Esophagus muscularis mucosa (tissue), 3 donors: ENCODE results near the gene TMEM120A.

Experiments
- POLR2AphosphoS5 ChIP-seq, 2 donors: sonication (generic); formaldehyde crosslinking; IDR thresholded peaks; one replicate each; pipeline ENCODE4 v1.6.1; 2017; ENCODE audit warnings: antibody characterized with exemption in 2 of 2
- TF ChIP-seq, protein P1 (sequence below), 3 experiments: fragments of 200-600 bp in 2 of 3; fragments of 450-650 bp in 1 of 3; sonication (generic) in 2 of 3; IDR thresholded peaks; one replicate each; pipeline ENCODE4 v1.5.1; 2017 to 2019; ENCODE audit warnings: antibody characterized with exemption in 3 of 3, mild to moderate bottlenecking in 2 of 3, moderate library complexity in 1 of 3

- no peak for TF ChIP-seq POLR2AphosphoS5 (IDR thresholded peaks at IDR 0.05)
- TF ChIP-seq, protein P1, sequence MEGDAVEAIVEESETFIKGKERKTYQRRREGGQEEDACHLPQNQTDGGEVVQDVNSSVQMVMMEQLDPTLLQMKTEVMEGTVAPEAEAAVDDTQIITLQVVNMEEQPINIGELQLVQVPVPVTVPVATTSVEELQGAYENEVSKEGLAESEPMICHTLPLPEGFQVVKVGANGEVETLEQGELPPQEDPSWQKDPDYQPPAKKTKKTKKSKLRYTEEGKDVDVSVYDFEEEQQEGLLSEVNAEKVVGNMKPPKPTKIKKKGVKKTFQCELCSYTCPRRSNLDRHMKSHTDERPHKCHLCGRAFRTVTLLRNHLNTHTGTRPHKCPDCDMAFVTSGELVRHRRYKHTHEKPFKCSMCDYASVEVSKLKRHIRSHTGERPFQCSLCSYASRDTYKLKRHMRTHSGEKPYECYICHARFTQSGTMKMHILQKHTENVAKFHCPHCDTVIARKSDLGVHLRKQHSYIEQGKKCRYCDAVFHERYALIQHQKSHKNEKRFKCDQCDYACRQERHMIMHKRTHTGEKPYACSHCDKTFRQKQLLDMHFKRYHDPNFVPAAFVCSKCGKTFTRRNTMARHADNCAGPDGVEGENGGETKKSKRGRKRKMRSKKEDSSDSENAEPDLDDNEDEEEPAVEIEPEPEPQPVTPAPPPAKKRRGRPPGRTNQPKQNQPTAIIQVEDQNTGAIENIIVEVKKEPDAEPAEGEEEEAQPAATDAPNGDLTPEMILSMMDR (IDR thresholded peaks at IDR 0.05), result no peak
Measured at GRCh38 chr7:76016191-76016947, 22.0 kb upstream of the TMEM120A start.
